Common myeloid progenitor, CD34-positive (primary cell): ENCODE results near the gene ARPIN.

Source experiments
- CTCF ChIA-PET: fragments of 350-600 bp; sonication (Branson Sonifier 250); formaldehyde crosslinking; loops from one replicate; lab custom pipeline; 2021; ENCODE audit warnings: antibody characterized with exemption; lab: Charles Lee
- POLR2A ChIA-PET: fragments of 350-600 bp; sonication (Branson Sonifier 250); formaldehyde crosslinking; loops from one replicate; lab custom pipeline; 2021; ENCODE audit warnings: antibody characterized with exemption; lab: Charles Lee
- DNase-seq, 3 donors: peaks; one replicate each; pipeline versions ENCODE4 v3.0.0 to v3.0.0-alpha.2; 2013
- H3K27ac ChIP-seq, 2 experiments: 1 replicate in 1 of 2; 2 replicates in 1 of 2; pipeline ENCODE4 v1.7.0; 2013; ENCODE audit warnings: inconsistent platforms in 2 of 2, low read length in 2 of 2, mild to moderate bottlenecking in 2 of 2, low read depth in 1 of 2, moderate library complexity in 1 of 2; ENCODE audit not compliant: severe bottlenecking in 2 of 2, insufficient read depth in 1 of 2, poor library complexity in 1 of 2
- H3K27me3 ChIP-seq, 5 experiments: replicated peaks in 2 of 5; 1 replicate in 3 of 5; 2 replicates in 2 of 5; pipeline versions ENCODE4 v1.6.1 to v1.7.0; 2013; ENCODE audit warnings: low read length in 4 of 5, mild to moderate bottlenecking in 2 of 5, moderate library complexity in 2 of 5, inconsistent platforms in 1 of 5; ENCODE audit not compliant: insufficient read depth in 5 of 5, control insufficient read depth in 4 of 5
- H3K36me3 ChIP-seq, 4 experiments: 1 replicate in 2 of 4; 2 replicates in 2 of 4; pipeline versions ENCODE4 v1.6.1 to v1.7.0; 2013; ENCODE audit warnings: low read length in 3 of 4, control low read depth in 1 of 4, mild to moderate bottlenecking in 1 of 4; ENCODE audit not compliant: control insufficient read depth in 4 of 4, insufficient read depth in 4 of 4
- H3K4me1 ChIP-seq, 4 experiments: 1 replicate in 3 of 4; 2 replicates in 1 of 4; pipeline versions ENCODE4 v1.6.1 to v1.7.1; 2013; ENCODE audit warnings: low read length in 3 of 4, mild to moderate bottlenecking in 3 of 4, control low read depth in 1 of 4, inconsistent platforms in 1 of 4, moderate library complexity in 1 of 4; ENCODE audit not compliant: control insufficient read depth in 4 of 4, insufficient read depth in 4 of 4; ENCODE audit errors: control extremely low read depth in 1 of 4
- H3K4me3 ChIP-seq, 7 experiments: 1 replicate in 4 of 7; 2 replicates in 3 of 7; pipeline versions ENCODE4 v1.5.1 to v1.7.0; 2013; ENCODE audit warnings: mild to moderate bottlenecking in 7 of 7, low read length in 6 of 7, moderate library complexity in 6 of 7, inconsistent platforms in 2 of 7, low read depth in 2 of 7, control low read depth in 1 of 7; ENCODE audit not compliant: insufficient read depth in 4 of 7, control insufficient read depth in 1 of 7; ENCODE audit errors: extremely low read depth in 1 of 7
- H3K9me3 ChIP-seq, 5 experiments: 1 replicate in 4 of 5; 2 replicates in 1 of 5; pipeline versions ENCODE4 v1.6.1 to v1.7.1; 2013; ENCODE audit warnings: low read length in 4 of 5, mild to moderate bottlenecking in 2 of 5, inconsistent platforms in 1 of 5, low read depth in 1 of 5, moderate library complexity in 1 of 5; ENCODE audit not compliant: control insufficient read depth in 4 of 5, insufficient read depth in 2 of 5; ENCODE audit errors: control extremely low read depth in 1 of 5
- WGBS: methylation state at CpG from one replicate; pipeline ENCODE4 v1.1.5; 2013; ENCODE audit not compliant: insufficient coverage; 5-methylcytosine and 5-hydroxymethylcytosine counted together

Gene ARPIN

GRCh38 chr15:89904519-89904918, 8.2 kb downstream of the ARPIN start:
- WGBS = 100% methylated on average over 4 of the region's 5 CpGs
- H3K9me3 ChIP-seq = no peaks in the 10 kb centered on the region
- no peaks in the 10 kb centered on the region for H3K27me3 ChIP-seq
- H3K27ac ChIP-seq = no peak overlapping the region
- no peak for DNase-seq
- no peak overlapping the region for H3K4me3 ChIP-seq
- ChIA-PET CTCF (interaction anchor here (1.1 kb wide), 1 partner anchor 183 kb away, joined by 3 read pairs; no protein-coding TSS in a partner anchor), POLR2A (no interaction called here)
- H3K36me3 ChIP-seq = peaks cover 0 to 2% (median 0%) of the 10 kb centered on the region in 4 experiments
- H3K4me1 ChIP-seq = no peaks in the 10 kb centered on the region

GRCh38 chr15:89903858-89904130, 9.0 kb downstream of the ARPIN start:
- H3K36me3 ChIP-seq = peaks cover 0 to 2% (median 0%) of the 10 kb centered on the region in 4 experiments
- WGBS = 95% methylated on average over 11 of the region's 11 CpGs
- no peaks in the 10 kb centered on the region for H3K4me1 ChIP-seq
- no peak for DNase-seq
- H3K4me3 ChIP-seq = no peak overlapping the region
- no peak overlapping the region for H3K27ac ChIP-seq
- ChIA-PET POLR2A (no interaction called here), CTCF (interaction anchor here (1.1 kb wide), 1 partner anchor 184 kb away, joined by 3 read pairs; no protein-coding TSS in a partner anchor)
- H3K27me3 ChIP-seq = no peaks in the 10 kb centered on the region
- H3K9me3 ChIP-seq = no peaks in the 10 kb centered on the region

GRCh38 chr15:89903015-89903857, 9.5 kb downstream of the ARPIN start:
- no peak for DNase-seq
- H3K4me3 ChIP-seq = no peak overlapping the region
- WGBS = 98% methylated on average over 12 of the region's 15 CpGs
- H3K27ac ChIP-seq = no peak overlapping the region
- POLR2A ChIA-PET = no interaction called here
- CTCF ChIA-PET = interaction anchor here (1.1 kb wide), 1 partner anchor 184 kb away, joined by 3 read pairs; no protein-coding TSS in a partner anchor
- H3K36me3 ChIP-seq = peaks cover 0 to 2% (median 0%) of the 10 kb centered on the region in 4 experiments
- no peaks in the 10 kb centered on the region for H3K4me1 ChIP-seq
- no peaks in the 10 kb centered on the region for H3K27me3 ChIP-seq
- H3K9me3 ChIP-seq = no peaks in the 10 kb centered on the region

GRCh38 chr15:89900849-89901248, 11.9 kb downstream of the ARPIN start:
- 100% methylated on average over 4 of the region's 6 CpGs for WGBS
- peaks cover 0 to 2% (median 0%) of the 10 kb centered on the region in 4 experiments for H3K36me3 ChIP-seq
- no peak overlapping the region for H3K27ac ChIP-seq
- DNase-seq = no peak
- H3K9me3 ChIP-seq = no peaks in the 10 kb centered on the region
- H3K27me3 ChIP-seq = no peaks in the 10 kb centered on the region
- CTCF ChIA-PET = interaction anchor here (0.7 to 3.5 kb wide), 5 partner anchors 11 to 200 kb away, joined by 3 to 27 read pairs (median 3); partner anchors contain the start of gene ARPIN
- H3K4me1 ChIP-seq = no peaks in the 10 kb centered on the region
- H3K4me3 ChIP-seq = no peak overlapping the region
- POLR2A ChIA-PET = no interaction called here

- no peak for DNase-seq
- 100% methylated on average over 1 of the region's 3 CpGs for WGBS
- no peak overlapping the region for H3K4me3 ChIP-seq
- POLR2A ChIA-PET = no interaction called here
- CTCF ChIA-PET = interaction anchor here (0.7 to 3.5 kb wide), 12 partner anchors 10 to 201 kb away, joined by 3 to 27 read pairs (median 3); partner anchors contain the start of gene ARPIN
- H3K27ac ChIP-seq = no peak overlapping the region
- H3K4me1 ChIP-seq = peaks cover 0 to 2% (median 0%) of the 10 kb centered on the region in 4 experiments
- H3K27me3 ChIP-seq = no peaks in the 10 kb centered on the region
- H3K36me3 ChIP-seq = peaks cover 0 to 2% (median 0%) of the 10 kb centered on the region in 4 experiments
- H3K9me3 ChIP-seq = no peaks in the 10 kb centered on the region
Observed at GRCh38 chr15:89899951-89900567, 12.7 kb downstream of the ARPIN start.

GRCh38 chr15:89899295-89899945, 13.3 kb downstream of the ARPIN start:
- no peak overlapping the region for H3K4me3 ChIP-seq
- no peak for DNase-seq
- POLR2A ChIA-PET = no interaction called here
- H3K27me3 ChIP-seq = no peaks in the 10 kb centered on the region
- H3K36me3 ChIP-seq = peaks cover 0 to under 1% (median 0%) of the 10 kb centered on the region in 4 experiments
- H3K27ac ChIP-seq = no peak overlapping the region
- CTCF ChIA-PET = interaction anchor here (0.8 to 3.5 kb wide), 14 partner anchors 11 to 201 kb away, joined by 3 to 27 read pairs (median 4); partner anchors contain the start of gene ARPIN
- peaks cover 0 to 4% (median 3%) of the 10 kb centered on the region in 4 experiments for H3K4me1 ChIP-seq
- WGBS = 97% methylated on average over 12 of the region's 12 CpGs
- H3K9me3 ChIP-seq = no peaks in the 10 kb centered on the region
